Endodermal cell (in vitro differentiated cells): Measurements from ENCODE around the gene DDX31. TPM values are rescaled to one million over a fixed set of nuclear protein-coding genes. Genes with fewer than 3 reads are reported as not detected.
A peak's percentile ranks its signal among the peaks of the same experiment; 100 is the strongest.

ENCODE experiments used
- DNase-seq: peaks from one replicate; pipeline ENCODE4 v3.0.0-alpha.2; 2017
- H3K27ac ChIP-seq: 2 replicates; pipeline ENCODE4 v1.5.1; 2013; ENCODE audit warnings: mild to moderate bottlenecking, low read depth, low read length, moderate library complexity
- H3K27me3 ChIP-seq: 2 replicates; pipeline ENCODE4 v1.6.1; 2013; ENCODE audit warnings: mild to moderate bottlenecking, low read length, moderate library complexity; ENCODE audit not compliant: insufficient read depth, control insufficient read depth, poor library complexity, severe bottlenecking
- H3K36me3 ChIP-seq: 2 replicates; pipeline ENCODE4 v1.7.0; 2013; ENCODE audit warnings: mild to moderate bottlenecking, low read length, moderate library complexity; ENCODE audit not compliant: control insufficient read depth, insufficient read depth
- H3K4me1 ChIP-seq: one replicate; pipeline ENCODE4 v1.7.0; 2013; ENCODE audit warnings: low read length; ENCODE audit not compliant: control insufficient read depth, insufficient read depth
- H3K4me3 ChIP-seq: 2 replicates; pipeline ENCODE4 v1.5.1; 2013; ENCODE audit warnings: mild to moderate bottlenecking, low read length, moderate library complexity
- H3K9ac ChIP-seq: 2 replicates; pipeline ENCODE4 v1.6.1; 2013; ENCODE audit warnings: mild to moderate bottlenecking, low read length, moderate library complexity; ENCODE audit not compliant: poor library complexity, severe bottlenecking; ENCODE audit errors: extremely low read depth
- H3K9me3 ChIP-seq: 2 replicates; pipeline ENCODE4 v1.6.1; 2013; ENCODE audit warnings: mild to moderate bottlenecking, low read length, moderate library complexity; ENCODE audit not compliant: control insufficient read depth
- H3K27ac Mint-ChIP-seq: 2 replicates; pipeline ENCODE4 v1.8.0; 2020; ENCODE audit warnings: mixed read lengths
- H3K27me3 Mint-ChIP-seq: 2 replicates; pipeline ENCODE4 v1.8.0; 2021; ENCODE audit warnings: mild to moderate bottlenecking, mixed read lengths; ENCODE audit not compliant: insufficient read depth
- H3K36me3 Mint-ChIP-seq: 2 replicates; pipeline ENCODE4 v1.8.0; 2020; ENCODE audit warnings: low read depth, mixed read lengths
- H3K4me1 Mint-ChIP-seq: 2 replicates; pipeline ENCODE4 v1.8.0; 2020; ENCODE audit warnings: mixed read lengths
- H3K4me3 Mint-ChIP-seq: 2 replicates; pipeline ENCODE4 v1.8.0; 2020; ENCODE audit warnings: mild to moderate bottlenecking, moderate library complexity, mixed read lengths
- H3K9me3 Mint-ChIP-seq: 2 replicates; pipeline ENCODE4 v1.8.0; 2020; ENCODE audit warnings: mild to moderate bottlenecking, mixed read lengths
- WGBS, 2 experiments: methylation state at CpG; one replicate each; pipeline versions ENCODE4 v1.1.5 to v1.1.7; 2013; ENCODE audit warnings: missing lambda C conversion rate in 2 of 2, mixed read lengths in 1 of 2; ENCODE audit not compliant: insufficient coverage in 1 of 2, insufficient read length in 1 of 2; 5-methylcytosine and 5-hydroxymethylcytosine counted together
- total RNA-seq, 2 donors: library from RNA; stranded (reverse); fragmentation: NEBNext Ultra II Directional in 1 of 2; extraction: Animal tissue kit (Norgen Biotek cat#: 25700) in 1 of 2; gene quantifications; 2 replicates in 1 of 2; 3 replicates in 1 of 2; pipeline ENCODE4 v1.2.1, GENCODE V29; 2021
- TF ChIP-seq, protein P1 (sequence below): fragments of 200-600 bp; sonication (generic); conservative IDR thresholded peaks from 2 replicates; pipeline ENCODE4 v1.5.0; 2021; ENCODE audit warnings: antibody characterized with exemption, mild to moderate bottlenecking

DDX31 gene
- total RNA-seq, 2 donors from 2014 or later = 29.1 to 30.5 TPM

DNA sequence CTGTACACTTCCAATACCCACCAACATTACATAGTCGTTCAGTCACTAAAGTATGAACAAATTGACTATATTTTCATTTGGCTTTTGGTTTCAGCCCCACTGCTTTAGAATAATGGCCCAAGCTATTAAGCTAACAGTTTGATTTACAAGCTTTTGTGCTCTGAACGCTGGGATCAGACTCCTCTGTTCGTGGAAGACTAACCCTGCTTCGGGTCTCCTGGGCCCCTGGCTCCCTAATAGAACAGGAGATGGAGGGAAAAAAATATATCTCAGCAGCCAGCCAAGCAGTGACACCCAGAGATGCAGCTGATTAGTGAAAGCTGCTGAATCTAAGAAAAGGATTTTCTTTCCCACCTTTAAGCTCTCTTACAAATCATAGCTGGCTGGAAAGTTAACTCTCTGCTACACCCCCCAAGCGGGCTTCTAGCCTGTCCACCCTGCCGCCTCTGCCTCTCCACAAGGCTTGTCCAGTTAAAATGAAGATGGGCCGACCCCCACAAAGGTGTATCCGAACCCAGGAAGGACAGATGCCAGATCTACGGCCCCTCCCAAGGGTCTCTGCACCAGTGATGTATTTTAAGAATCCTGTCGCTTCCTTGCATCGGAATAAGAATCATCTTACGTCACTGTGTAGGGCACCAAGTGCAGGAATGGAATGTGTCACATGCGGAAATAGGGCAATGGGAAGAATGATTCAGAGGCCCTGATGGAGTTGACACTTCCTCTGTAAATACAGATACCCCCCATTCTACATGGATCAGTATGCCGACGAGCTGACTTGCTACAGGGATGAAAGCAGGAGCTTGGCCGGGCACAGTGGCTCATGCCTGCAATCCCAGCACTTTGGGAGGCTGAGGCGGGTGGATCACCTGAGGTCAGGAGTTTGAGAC, 120.8 kb downstream of the DDX31 start:
- no peak overlapping the region for H3K4me3 Mint-ChIP-seq
- H3K9me3 Mint-ChIP-seq = no peaks in the 10 kb centered on the region
- peaks cover 13% of the 10 kb centered on the region for H3K27me3 Mint-ChIP-seq
- Histone ChIP-seq H3K27me3 (no peaks in the 10 kb centered on the region), H3K36me3 (no peaks in the 10 kb centered on the region), H3K4me3 (no peak overlapping the region), H3K4me1 (no peaks in the 10 kb centered on the region), H3K27ac (peak overlapping the region; percentile 16), H3K9ac (no peak overlapping the region), H3K9me3 (no peaks in the 10 kb centered on the region)
- H3K36me3 Mint-ChIP-seq = no peaks in the 10 kb centered on the region
- no peak for DNase-seq
- H3K4me1 Mint-ChIP-seq = peaks cover 19% of the 10 kb centered on the region
- TF ChIP-seq, protein P1, sequence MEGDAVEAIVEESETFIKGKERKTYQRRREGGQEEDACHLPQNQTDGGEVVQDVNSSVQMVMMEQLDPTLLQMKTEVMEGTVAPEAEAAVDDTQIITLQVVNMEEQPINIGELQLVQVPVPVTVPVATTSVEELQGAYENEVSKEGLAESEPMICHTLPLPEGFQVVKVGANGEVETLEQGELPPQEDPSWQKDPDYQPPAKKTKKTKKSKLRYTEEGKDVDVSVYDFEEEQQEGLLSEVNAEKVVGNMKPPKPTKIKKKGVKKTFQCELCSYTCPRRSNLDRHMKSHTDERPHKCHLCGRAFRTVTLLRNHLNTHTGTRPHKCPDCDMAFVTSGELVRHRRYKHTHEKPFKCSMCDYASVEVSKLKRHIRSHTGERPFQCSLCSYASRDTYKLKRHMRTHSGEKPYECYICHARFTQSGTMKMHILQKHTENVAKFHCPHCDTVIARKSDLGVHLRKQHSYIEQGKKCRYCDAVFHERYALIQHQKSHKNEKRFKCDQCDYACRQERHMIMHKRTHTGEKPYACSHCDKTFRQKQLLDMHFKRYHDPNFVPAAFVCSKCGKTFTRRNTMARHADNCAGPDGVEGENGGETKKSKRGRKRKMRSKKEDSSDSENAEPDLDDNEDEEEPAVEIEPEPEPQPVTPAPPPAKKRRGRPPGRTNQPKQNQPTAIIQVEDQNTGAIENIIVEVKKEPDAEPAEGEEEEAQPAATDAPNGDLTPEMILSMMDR = no peak
- H3K27ac Mint-ChIP-seq = no peak overlapping the region
- 72 to 84% methylated on average over 14 to 17 of the region's 17 CpGs for WGBS, 2 experiments

DNA sequence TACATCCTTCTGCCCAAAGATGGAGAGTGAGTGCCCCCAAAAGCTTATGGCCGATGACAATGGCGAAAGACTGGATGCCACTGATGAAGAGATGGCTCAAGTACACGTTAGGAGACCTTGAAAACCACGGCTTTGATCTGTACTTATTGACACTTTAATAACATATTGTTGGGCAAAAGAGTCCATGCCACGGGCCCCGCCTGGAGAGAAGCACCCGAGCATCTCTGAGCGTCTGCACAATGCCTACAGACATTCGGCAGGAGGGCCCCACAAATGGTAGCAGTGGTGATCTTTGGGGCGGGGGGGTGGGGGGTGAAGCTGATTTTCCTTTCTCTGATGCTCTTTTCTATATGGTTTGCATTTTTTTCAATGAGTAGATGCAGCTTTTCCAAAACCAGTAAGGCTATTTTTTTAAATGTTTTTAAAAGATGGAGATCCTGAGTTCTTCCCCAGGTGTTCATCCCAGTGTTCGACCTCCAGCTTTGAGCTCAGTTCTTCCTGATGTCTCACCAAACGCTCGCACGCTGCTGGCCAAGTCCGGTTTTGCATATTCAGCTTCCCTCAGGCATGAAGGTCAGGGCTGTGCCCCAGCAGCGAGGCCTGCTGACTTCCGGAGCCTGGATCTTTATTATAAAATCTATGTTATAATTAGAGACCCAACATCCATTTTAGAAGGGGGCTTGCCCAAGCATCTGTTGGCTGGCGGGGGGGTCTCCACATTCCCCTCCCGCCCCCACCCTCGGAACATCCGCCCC, 121.6 kb downstream of the DDX31 start:
- Mint-ChIP-seq H3K9me3 (no peaks in the 10 kb centered on the region), H3K27me3 (peaks cover 12% of the 10 kb centered on the region), H3K27ac (no peak overlapping the region), H3K36me3 (no peaks in the 10 kb centered on the region), H3K4me1 (peaks cover 19% of the 10 kb centered on the region), H3K4me3 (no peak overlapping the region)
- no peaks in the 10 kb centered on the region for H3K36me3 ChIP-seq
- H3K4me1 ChIP-seq = no peaks in the 10 kb centered on the region
- H3K9ac ChIP-seq = no peak overlapping the region
- H3K27ac ChIP-seq = no peak overlapping the region
- no peak for DNase-seq
- no peaks in the 10 kb centered on the region for H3K27me3 ChIP-seq
- H3K9me3 ChIP-seq = no peaks in the 10 kb centered on the region
- TF ChIP-seq, protein P1 = no peak
- no peak overlapping the region for H3K4me3 ChIP-seq
- 86 to 95% methylated on average over 5 to 19 of the region's 21 CpGs for WGBS, 2 experiments

DNA sequence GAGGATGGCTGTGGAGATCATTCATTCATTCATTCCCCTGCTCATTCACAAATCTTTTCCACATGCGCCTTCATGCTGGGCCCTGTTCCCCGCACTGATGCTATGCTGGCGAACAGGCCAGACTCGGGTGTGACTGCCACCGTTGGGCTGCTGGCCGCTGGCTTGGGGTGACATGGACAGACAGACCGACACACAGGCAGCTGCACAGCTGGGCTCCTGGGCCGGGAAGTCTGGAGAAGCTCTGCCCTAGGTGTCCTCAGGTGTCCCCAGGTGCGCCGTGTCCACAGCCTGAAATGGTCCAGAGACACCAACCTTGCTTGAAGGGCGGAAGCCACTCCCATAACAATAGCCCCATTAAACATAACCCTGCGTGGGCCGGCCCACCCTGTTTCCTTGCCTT, 122.3 kb downstream of the DDX31 start:
- Mint-ChIP-seq H3K4me3 (no peak overlapping the region), H3K9me3 (no peaks in the 10 kb centered on the region), H3K4me1 (peaks cover 19% of the 10 kb centered on the region), H3K27ac (no peak overlapping the region), H3K36me3 (no peaks in the 10 kb centered on the region), H3K27me3 (peaks cover 7% of the 10 kb centered on the region)
- Histone ChIP-seq H3K36me3 (no peaks in the 10 kb centered on the region), H3K9me3 (no peaks in the 10 kb centered on the region), H3K4me1 (no peaks in the 10 kb centered on the region), H3K27ac (no peak overlapping the region), H3K27me3 (no peaks in the 10 kb centered on the region), H3K4me3 (no peak overlapping the region), H3K9ac (no peak overlapping the region)
- WGBS, 2 experiments = 90 to 94% methylated on average over 2 to 13 of the region's 13 CpGs
- TF ChIP-seq, protein P1 = no peak
- DNase-seq = no peak
